ENCODE data around the gene RNF151.

- no peak for TF ChIP-seq RAD21 (conservative IDR thresholded peaks at IDR 0.05 in 1 of 2, IDR thresholded peaks at IDR 0.05 in 1 of 2)
- no peak for TF ChIP-seq REST (IDR thresholded peaks at IDR 0.05)
Observed at GRCh38 chr16:1987198-1987597, 20.5 kb downstream of the RNF151 start.

All from A549 (cell line).